ENCODE data around the gene EEPD1. TPM values are rescaled to one million over a fixed set of nuclear protein-coding genes. Genes with fewer than 3 reads are reported as not detected.
"Not testable (repeated sequence)": the region's sequence is repeated elsewhere in the genome, so short reads cannot be mapped to it uniquely, and the experiment has no call there.

The EEPD1 gene
- 48.0 TPM for total RNA-seq (2021; ENCODE audit: unreplicated experiment)
- 87.5 TPM for polyA plus RNA-seq (2012; ENCODE audit: insufficient read length)
- Bru-seq, nascent RNA: percentile 95 among the genes with signal in this experiment
- BruChase-seq, experiment 1, labeled RNA remaining after a 2-hour chase: percentile 92 among the genes with signal in this experiment
- BruChase-seq, experiment 2, labeled RNA remaining after a 6-hour chase: percentile 91 among the genes with signal in this experiment
- long read RNA-seq, full-length matches to known transcripts: 78 of 105 reads
- long read RNA-seq, partial matches to known transcripts: 11 of 105 reads
- long read RNA-seq, other reads (novel, unspliced or antisense): 16 of 105 reads

DNA sequence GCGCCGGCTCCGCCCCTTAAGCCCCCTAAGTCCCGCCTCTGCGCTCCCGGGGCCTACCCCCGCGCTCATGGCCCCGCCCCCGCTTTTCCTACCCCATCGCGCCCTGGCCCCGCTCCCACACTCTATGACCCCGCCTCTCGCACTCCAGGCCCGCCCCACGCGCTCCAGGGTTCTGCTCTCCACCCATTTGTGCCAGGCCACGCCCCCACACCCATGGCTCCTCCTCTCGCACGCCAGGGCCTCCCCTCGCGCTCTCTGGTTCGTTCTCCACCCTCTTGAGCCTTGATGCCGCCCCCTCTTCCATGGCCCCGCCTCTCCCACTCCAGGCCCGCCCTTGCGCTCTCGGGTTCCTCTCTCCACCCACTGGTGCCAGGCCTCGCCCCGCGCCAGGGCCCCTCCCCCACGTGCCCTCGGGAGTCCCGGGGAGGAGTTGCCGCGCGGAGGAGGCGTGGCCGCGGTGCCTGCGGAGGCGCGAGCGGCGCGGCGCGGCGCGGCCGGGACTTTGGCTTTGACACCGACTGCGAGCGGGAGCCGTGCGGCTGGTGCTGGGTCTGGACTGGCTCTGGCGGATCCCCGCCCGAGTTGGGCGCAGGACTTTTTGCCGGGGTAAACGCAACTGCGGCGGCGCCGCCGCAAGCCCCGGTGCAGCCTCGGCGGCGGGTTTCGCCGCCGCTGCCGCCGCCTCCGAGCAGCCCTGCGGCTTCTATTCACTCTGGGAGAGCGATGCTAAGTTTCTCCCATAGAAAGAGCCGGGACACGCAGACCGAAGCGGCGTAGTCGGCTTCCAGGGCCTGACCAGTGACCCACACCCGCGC is at the start of gene EEPD1:
EEPD1 (plus strand) TSS at position 499 of the 815 bp plus-strand sequence. CDS start 1,071 bp downstream, outside the sequence.
- in situ Hi-C loops (cut with HindIII; ENCODE audit: low pct_unique_long_range_greater_than_20kb, low sequenced_read_pairs) (no loop called here), intact Hi-C loops (cut with micrococcal nuclease; ENCODE audit: unreplicated experiment) (no loop called here)
- H3K27me3 ChIP-seq (ENCODE audit: control insufficient read depth, insufficient read depth, low read length): no peaks in the 10 kb centered on the region
- H3K27ac ChIP-seq (ENCODE audit: low read length): peak within 1 kb of the TSS; percentile 95
- peaks cover 21% of the 10 kb centered on the region for H3K4me1 ChIP-seq (ENCODE audit: control insufficient read depth, insufficient read depth, low read length)
- POLR2A ChIA-PET: interaction anchor here (0.6 kb wide), 2 partner anchors 79 to 1343 kb away, joined by 3 to 4 read pairs; no protein-coding TSS in a partner anchor
- H3K36me3 ChIP-seq (ENCODE audit: control insufficient read depth, insufficient read depth, low read length): no peaks in the 10 kb centered on the region
- peak; percentile 93 for ATAC-seq
- DNase-seq (ENCODE audit: low read depth, low spot score): peak; percentile 99
- TF ChIP-seq TCF7L2 (IDR thresholded peaks at IDR 0.05; ENCODE audit: low read depth, low read length) (peak; percentile 24; the same call in 1 of the 2 replicates), SIN3A (IDR thresholded peaks at IDR 0.05; ENCODE audit: borderline replicate concordance, insufficient read depth, low read depth, low read length) (peak; percentile 85; the same call in 1 of the 2 replicates), POLR2AphosphoS5 (IDR thresholded peaks at IDR 0.05; ENCODE audit: low read depth, low read length) (peak; percentile 62)
- TF ChIP-seq, protein P1, sequence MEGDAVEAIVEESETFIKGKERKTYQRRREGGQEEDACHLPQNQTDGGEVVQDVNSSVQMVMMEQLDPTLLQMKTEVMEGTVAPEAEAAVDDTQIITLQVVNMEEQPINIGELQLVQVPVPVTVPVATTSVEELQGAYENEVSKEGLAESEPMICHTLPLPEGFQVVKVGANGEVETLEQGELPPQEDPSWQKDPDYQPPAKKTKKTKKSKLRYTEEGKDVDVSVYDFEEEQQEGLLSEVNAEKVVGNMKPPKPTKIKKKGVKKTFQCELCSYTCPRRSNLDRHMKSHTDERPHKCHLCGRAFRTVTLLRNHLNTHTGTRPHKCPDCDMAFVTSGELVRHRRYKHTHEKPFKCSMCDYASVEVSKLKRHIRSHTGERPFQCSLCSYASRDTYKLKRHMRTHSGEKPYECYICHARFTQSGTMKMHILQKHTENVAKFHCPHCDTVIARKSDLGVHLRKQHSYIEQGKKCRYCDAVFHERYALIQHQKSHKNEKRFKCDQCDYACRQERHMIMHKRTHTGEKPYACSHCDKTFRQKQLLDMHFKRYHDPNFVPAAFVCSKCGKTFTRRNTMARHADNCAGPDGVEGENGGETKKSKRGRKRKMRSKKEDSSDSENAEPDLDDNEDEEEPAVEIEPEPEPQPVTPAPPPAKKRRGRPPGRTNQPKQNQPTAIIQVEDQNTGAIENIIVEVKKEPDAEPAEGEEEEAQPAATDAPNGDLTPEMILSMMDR (IDR thresholded peaks at IDR 0.05): no peak
- TF ChIP-seq, protein P2, sequence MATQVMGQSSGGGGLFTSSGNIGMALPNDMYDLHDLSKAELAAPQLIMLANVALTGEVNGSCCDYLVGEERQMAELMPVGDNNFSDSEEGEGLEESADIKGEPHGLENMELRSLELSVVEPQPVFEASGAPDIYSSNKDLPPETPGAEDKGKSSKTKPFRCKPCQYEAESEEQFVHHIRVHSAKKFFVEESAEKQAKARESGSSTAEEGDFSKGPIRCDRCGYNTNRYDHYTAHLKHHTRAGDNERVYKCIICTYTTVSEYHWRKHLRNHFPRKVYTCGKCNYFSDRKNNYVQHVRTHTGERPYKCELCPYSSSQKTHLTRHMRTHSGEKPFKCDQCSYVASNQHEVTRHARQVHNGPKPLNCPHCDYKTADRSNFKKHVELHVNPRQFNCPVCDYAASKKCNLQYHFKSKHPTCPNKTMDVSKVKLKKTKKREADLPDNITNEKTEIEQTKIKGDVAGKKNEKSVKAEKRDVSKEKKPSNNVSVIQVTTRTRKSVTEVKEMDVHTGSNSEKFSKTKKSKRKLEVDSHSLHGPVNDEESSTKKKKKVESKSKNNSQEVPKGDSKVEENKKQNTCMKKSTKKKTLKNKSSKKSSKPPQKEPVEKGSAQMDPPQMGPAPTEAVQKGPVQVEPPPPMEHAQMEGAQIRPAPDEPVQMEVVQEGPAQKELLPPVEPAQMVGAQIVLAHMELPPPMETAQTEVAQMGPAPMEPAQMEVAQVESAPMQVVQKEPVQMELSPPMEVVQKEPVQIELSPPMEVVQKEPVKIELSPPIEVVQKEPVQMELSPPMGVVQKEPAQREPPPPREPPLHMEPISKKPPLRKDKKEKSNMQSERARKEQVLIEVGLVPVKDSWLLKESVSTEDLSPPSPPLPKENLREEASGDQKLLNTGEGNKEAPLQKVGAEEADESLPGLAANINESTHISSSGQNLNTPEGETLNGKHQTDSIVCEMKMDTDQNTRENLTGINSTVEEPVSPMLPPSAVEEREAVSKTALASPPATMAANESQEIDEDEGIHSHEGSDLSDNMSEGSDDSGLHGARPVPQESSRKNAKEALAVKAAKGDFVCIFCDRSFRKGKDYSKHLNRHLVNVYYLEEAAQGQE (IDR thresholded peaks at IDR 0.05; ENCODE audit: insufficient read depth in 1 of 2, low read depth in 2 of 2, low read length in 1 of 2): 0 out of 4 replicates have a peak, but pooled peaks of 1 of the 2 experiments have one; percentile 48
- no TSS peak for BruUV-seq (replicated peaks)
- H3K9me3 ChIP-seq (ENCODE audit: control insufficient read depth, insufficient read depth, low read depth, low read length): peaks cover 10% of the 10 kb centered on the region; the same call in 1 of the 2 replicates
- CTCF ChIA-PET: interaction anchor here (0.6 kb wide), 1 partner anchor 89 kb away, joined by 3 read pairs; no protein-coding TSS in a partner anchor
- H3K4me3 ChIP-seq (ENCODE audit: low read depth in 2 of 2, low read length in 2 of 2): peak within 1 kb of the TSS; percentile 78 to 96

DNA sequence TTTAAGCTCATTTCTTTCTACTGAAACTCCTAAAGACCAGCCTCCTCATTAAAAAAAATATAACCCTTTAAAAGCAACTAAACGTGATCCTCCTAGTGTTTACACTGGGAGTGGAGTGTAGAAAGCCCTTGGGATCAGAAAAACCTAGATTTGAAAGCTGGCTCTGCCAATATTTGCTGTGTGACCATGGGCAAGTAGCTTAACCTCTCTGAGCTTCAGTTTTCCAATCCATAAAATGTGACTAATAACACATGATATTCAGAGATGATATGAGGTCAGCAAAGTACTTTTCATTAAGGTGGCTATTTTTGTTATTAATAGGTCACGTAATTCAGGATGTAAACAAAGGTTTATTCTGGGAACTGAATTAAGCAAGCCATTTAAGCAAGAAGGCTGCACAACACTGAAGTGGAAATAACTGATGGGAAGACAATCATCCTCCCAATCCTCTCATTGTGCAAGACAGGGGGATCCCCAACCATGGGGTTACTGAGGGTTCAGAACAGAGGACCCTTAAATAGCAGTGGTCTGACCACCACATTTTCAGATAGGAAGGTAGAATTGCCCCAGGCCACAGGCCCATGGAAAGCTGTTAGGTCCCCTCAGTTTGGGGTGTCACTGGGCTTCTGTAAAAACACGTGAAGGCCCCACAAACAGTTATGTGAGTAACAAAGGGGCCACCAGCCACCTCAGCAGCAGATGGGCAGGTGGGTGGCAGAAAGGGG is 49.1 kb upstream of the EEPD1 start:
- no peaks in the 10 kb centered on the region for H3K27me3 ChIP-seq (ENCODE audit: control insufficient read depth, insufficient read depth, low read length)
- intact Hi-C loops (cut with micrococcal nuclease; ENCODE audit: unreplicated experiment): no loop called here
- DNase-seq (ENCODE audit: low read depth, low spot score) (no peak), ATAC-seq (no peak)
- no TSS peak for BruUV-seq (replicated peaks)
- no peak overlapping the region for H3K4me3 ChIP-seq (ENCODE audit: low read depth in 2 of 2, low read length in 2 of 2)
- CTCF ChIA-PET: no interaction called here
- no peaks in the 10 kb centered on the region for H3K4me1 ChIP-seq (ENCODE audit: control insufficient read depth, insufficient read depth, low read length)
- in situ Hi-C loops (cut with HindIII; ENCODE audit: low pct_unique_long_range_greater_than_20kb, low sequenced_read_pairs): loop anchor here (25.0 kb wide), 1 partner anchor 117 kb away; no protein-coding TSS in a partner anchor
- H3K9me3 ChIP-seq (ENCODE audit: control insufficient read depth, insufficient read depth, low read depth, low read length): peaks cover 7% of the 10 kb centered on the region
- H3K36me3 ChIP-seq (ENCODE audit: control insufficient read depth, insufficient read depth, low read length): no peaks in the 10 kb centered on the region
- TF ChIP-seq TCF7L2 (IDR thresholded peaks at IDR 0.05; ENCODE audit: low read depth, low read length): no peak
- POLR2A ChIA-PET: no interaction called here
- H3K27ac ChIP-seq (ENCODE audit: low read length): no peak overlapping the region

DNA sequence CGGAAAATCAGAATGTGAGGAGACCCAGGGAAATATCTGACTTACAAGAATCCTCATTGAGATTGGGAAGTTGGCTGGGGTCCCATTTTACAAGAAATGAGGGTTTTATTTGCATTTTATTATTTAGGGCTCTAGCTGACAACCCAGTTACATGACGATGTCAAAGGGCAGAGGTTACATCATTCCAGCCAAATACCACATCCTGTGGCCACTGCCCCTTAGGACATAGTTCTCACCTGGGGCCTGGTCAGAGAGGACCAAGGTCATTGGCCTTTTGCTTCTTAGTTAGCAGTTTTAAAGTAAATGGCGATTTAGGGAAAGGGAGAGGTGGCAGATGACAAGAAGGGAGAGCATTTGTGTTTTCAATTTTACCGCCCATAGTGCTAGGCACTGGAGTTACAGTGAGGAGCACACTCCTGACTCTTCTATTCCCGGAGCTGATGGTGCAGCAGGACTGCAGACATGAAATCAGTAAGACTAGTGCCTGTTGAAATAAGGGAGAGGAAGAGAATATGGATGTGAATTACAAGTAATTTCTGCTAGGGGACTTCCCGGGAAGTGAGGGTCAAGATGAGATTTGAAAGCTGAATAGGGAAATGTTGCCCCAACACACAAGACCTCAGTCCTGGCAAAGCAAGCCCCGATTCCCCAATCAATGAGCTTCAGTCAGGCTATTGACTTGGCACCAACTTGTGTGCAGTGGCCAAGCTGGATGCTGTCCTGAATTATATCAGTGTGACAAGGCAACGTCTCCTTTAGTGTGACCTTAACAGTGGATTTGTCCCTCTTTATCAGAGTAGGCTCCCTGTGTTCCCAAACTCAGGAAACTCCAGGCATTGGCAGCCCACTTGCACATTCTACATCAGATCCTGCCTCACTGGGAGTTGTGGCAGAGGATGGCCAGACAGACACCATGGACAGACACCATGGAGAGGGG is 45.8 kb upstream of the EEPD1 start:
- in situ Hi-C loops (cut with HindIII; ENCODE audit: low pct_unique_long_range_greater_than_20kb, low sequenced_read_pairs): loop anchor here (25.0 kb wide), 1 partner anchor 120 kb away; no protein-coding TSS in a partner anchor
- DNase-seq (ENCODE audit: low read depth, low spot score): not testable (repeated sequence)

More for the DNA sequence above, 45.8 kb upstream of the EEPD1 start:
- intact Hi-C loops (cut with micrococcal nuclease; ENCODE audit: unreplicated experiment); CTCF ChIA-PET; H3K36me3 ChIP-seq (ENCODE audit: control insufficient read depth, insufficient read depth, low read length); POLR2A ChIA-PET; H3K4me3 ChIP-seq (ENCODE audit: low read depth in 2 of 2, low read length in 2 of 2); H3K27me3 ChIP-seq (ENCODE audit: control insufficient read depth, insufficient read depth, low read length); BruUV-seq (replicated peaks); H3K27ac ChIP-seq (ENCODE audit: low read length); H3K9me3 ChIP-seq (ENCODE audit: control insufficient read depth, insufficient read depth, low read depth, low read length); ATAC-seq; H3K4me1 ChIP-seq (ENCODE audit: control insufficient read depth, insufficient read depth, low read length): not testable (repeated sequence)

Data from Panc1 (cell line).